Measurements from ENCODE around the gene SLC31A2. TPM values are rescaled to one million over a fixed set of nuclear protein-coding genes. Genes with fewer than 3 reads are reported as not detected.
"Not testable (repeated sequence)": the region's sequence is repeated elsewhere in the genome, so short reads cannot be mapped to it uniquely, and the experiment has no call there.

SLC31A2 gene
- polyA plus RNA-seq, 1 of the 3 experiments (the other 2 are of a cell fraction) = 6.4 TPM

DNA sequence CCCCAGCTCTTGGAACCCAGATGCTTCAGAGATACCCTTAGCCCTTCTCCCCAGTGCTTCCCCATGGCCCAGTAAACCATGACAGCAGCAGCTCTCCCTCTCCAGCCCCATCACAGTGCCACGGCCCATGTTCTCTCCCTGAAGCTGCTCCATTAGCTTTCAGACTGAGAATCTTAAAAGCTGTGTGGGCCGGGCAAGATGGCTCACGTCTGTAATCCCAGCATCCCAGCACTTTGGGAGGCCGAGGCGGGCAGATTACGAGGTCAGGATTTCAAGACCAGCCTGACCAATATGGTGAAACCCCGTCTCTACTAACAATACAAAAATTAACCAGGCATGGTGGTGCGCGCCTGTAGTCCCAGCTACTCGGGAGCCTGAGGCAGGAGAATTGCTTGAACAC lies 1.2 kb upstream of the SLC31A2 start:
- H3K4me1 ChIP-seq (ENCODE audit: control insufficient read depth in 1 of 2, insufficient read depth in 2 of 2, low read depth in 1 of 2, low read length in 1 of 2); H3K9me2 ChIP-seq; H3F3A ChIP-seq (replicated peaks; ENCODE audit: insufficient read depth); H3K4me2 ChIP-seq; H3K9me3 ChIP-seq; H4K20me1 ChIP-seq (ENCODE audit: insufficient read depth); H2AFZ ChIP-seq (ENCODE audit: low read depth); H3K9ac ChIP-seq; H3K27me3 ChIP-seq (ENCODE audit: insufficient read depth); H3K36me3 ChIP-seq (replicated peaks in 1 of 2; ENCODE audit: control insufficient read depth in 1 of 2, insufficient read depth in 2 of 2, low read length in 1 of 2); H3K79me2 ChIP-seq (ENCODE audit: insufficient read depth); H3K4me3 ChIP-seq (ENCODE audit: low read depth in 2 of 2, low read length in 1 of 2); H3K27ac ChIP-seq (ENCODE audit: low read depth in 2 of 2, low read length in 1 of 2); POLR2A ChIA-PET; DNase-seq: not testable (repeated sequence)
- WGBS (ENCODE audit: low lambda C conversion rate) = 91% methylated on average over 8 of the region's 10 CpGs
- CTCF ChIA-PET = interaction anchor here (1.4 to 3.3 kb wide), 2 partner anchors 37 to 124 kb away, joined by 3 to 16 read pairs; no protein-coding TSS in a partner anchor

DNA sequence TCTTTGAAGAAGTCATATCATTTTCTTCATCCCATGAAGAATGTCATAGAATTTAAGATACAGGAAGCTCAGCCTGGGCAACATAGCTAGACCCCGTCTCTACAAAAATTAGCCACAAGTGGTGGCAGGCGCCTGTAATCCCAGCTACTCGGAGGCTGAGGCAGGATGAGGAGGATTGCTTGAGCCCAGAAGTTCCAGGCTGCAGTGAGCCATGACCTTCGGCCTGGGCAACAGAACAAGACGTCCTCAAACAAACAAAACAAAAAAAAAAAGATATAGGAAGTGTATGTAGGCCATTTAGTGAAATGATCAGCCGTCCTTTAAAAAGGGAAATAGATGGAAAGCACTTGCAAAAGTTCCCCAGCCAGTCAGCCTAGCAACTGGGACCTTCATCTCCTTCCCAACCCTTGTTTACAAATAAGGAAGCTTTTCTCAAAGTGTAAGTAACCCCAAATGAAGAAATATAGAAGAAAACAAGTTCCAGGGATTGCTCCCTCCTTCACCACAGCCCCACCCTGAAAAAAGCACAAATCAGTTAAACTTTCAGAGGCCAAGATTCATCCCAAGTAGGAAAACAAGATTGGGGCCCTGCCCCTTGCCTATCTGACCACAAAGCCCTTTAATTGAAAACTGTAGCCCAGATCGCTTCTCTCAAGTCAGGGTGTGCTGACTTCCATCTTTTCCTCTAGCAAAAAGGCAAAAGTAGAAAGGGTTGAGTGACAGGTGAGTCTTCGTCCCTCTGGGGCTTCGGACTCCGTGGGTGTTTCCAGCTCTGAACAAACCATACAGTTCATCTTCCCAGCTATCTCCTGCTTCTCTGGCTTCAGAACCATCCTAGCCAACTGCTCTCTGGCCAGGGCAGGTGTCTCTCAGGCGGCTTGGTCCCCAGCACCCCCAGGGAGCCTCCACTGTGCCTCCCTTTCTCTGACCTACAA lies 1.2 kb downstream of the SLC31A2 start:
- H3K27ac ChIP-seq (ENCODE audit: low read depth in 2 of 2, low read length in 1 of 2) = no peak overlapping the region

More for the DNA sequence above, 1.2 kb downstream of the SLC31A2 start:
- Histone ChIP-seq H3K4me2 (peak overlapping the region; percentile 86), H3K79me2 (ENCODE audit: insufficient read depth) (no peaks in the 10 kb centered on the region), H4K20me1 (ENCODE audit: insufficient read depth) (no peaks in the 10 kb centered on the region), H3K4me3 (ENCODE audit: low read depth in 2 of 2, low read length in 1 of 2) (peak overlapping the region; percentile 76 to 84), H3K9me3 (no peaks in the 10 kb centered on the region), H3K4me1 (ENCODE audit: control insufficient read depth in 1 of 2, insufficient read depth in 2 of 2, low read depth in 1 of 2, low read length in 1 of 2) (peaks cover 0 to 9% of the 10 kb centered on the region in 2 experiments; a peak in 1 of 4 replicates), H2AFZ (ENCODE audit: low read depth) (peak overlapping the region; percentile 91; the same call in 1 of the 2 replicates), H3K27me3 (ENCODE audit: insufficient read depth) (no peaks in the 10 kb centered on the region), H3K9me2 (no peaks in the 10 kb centered on the region), H3K36me3 (replicated peaks in 1 of 2; ENCODE audit: control insufficient read depth in 1 of 2, insufficient read depth in 2 of 2, low read length in 1 of 2) (no peaks in the 10 kb centered on the region), H3F3A (replicated peaks; ENCODE audit: insufficient read depth) (no peaks in the 10 kb centered on the region), H3K9ac (no peak overlapping the region)
- TF ChIP-seq PBX3 (IDR thresholded peaks at IDR 0.05) (no peak), RXRA (IDR thresholded peaks at IDR 0.05; ENCODE audit: borderline replicate concordance, low read depth) (no peak), EZH2phosphoT487 (IDR thresholded peaks at IDR 0.05; ENCODE audit: borderline replicate concordance, low read depth) (no peak), CHD2 (IDR thresholded peaks at IDR 0.05; ENCODE audit: low read length, partially characterized antibody) (no peak), TCF12 (IDR thresholded peaks at IDR 0.05) (no peak), TEAD4 (IDR thresholded peaks at IDR 0.05; ENCODE audit: borderline replicate concordance, insufficient read depth) (no peak), SIN3A (IDR thresholded peaks at IDR 0.05; ENCODE audit: borderline replicate concordance, low read depth, low read length) (no peak), ELF1 (IDR thresholded peaks at IDR 0.05) (no peak), POLR2AphosphoS5 (IDR thresholded peaks at IDR 0.05; ENCODE audit: low read depth, low read length) (no peak), TAF1 (IDR thresholded peaks at IDR 0.05; ENCODE audit: borderline replicate concordance, low read depth, low read length) (no peak), FOXJ3 (CRISPR knock-in tag; IDR thresholded peaks at IDR 0.05) (no peak), RAD21 (IDR thresholded peaks at IDR 0.05; ENCODE audit: low read length) (no peak), FOSL2 (IDR thresholded peaks at IDR 0.05; ENCODE audit: borderline replicate concordance, low read depth) (no peak)
- 93% methylated on average over 11 of the region's 11 CpGs for WGBS (ENCODE audit: low lambda C conversion rate)
- ChIA-PET POLR2A (interaction anchor here (0.6 to 0.7 kb wide), 2 partner anchors 114 to 179 kb away, joined by 3 read pairs; no protein-coding TSS in a partner anchor), CTCF (interaction anchor here (1.0 to 3.3 kb wide), 4 partner anchors 9 to 307 kb away, joined by 3 to 16 read pairs (median 4); no protein-coding TSS in a partner anchor)
- DNase-seq = no peak

Data from SK-N-SH (cell line).